Measurements from ENCODE around the gene PCGF3.

Gene PCGF3

DNA sequence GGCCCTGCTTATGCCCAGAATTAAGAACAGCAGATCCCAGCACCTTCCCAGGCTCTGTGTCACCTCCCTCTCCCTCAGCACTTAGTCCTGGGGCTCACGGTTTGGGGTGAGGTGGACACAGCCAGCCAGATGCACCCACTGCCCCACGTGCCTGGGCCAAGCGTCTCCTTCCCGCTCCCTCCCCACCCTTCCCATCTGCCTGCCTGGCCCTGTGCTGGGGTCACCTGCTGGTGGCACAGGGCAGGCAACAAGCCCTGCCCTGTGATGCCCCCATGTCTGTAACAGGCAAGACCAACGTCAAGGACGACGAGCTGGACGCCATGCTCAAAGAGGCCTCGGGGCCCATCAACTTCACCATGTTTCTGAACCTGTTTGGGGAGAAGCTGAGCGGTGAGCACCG lies 26.0 kb upstream of the PCGF3 start:
- H3K9me3 ChIP-seq (ENCODE audit: control insufficient read depth in 1 of 2, low read length in 2 of 2) = no peaks in the 10 kb centered on the region
- no peak overlapping the region for H3K4me3 ChIP-seq (ENCODE audit: low read depth in 1 of 2, low read length in 2 of 2)
- H3K27me3 ChIP-seq (ENCODE audit: low read depth, low read length) = no peaks in the 10 kb centered on the region
- no peak overlapping the region for H3K27ac ChIP-seq (ENCODE audit: low read length)
- H3K36me3 ChIP-seq (ENCODE audit: control insufficient read depth in 1 of 2, insufficient read depth in 2 of 2, low read length in 2 of 2) = no peaks in the 10 kb centered on the region
- H3K4me1 ChIP-seq (ENCODE audit: control insufficient read depth in 1 of 2, insufficient read depth in 2 of 2, low read length in 2 of 2) = peaks cover 6 to 30% of the 10 kb centered on the region in 2 donors

GRCh38 chr4:680091-680490 lies 25.5 kb upstream of the PCGF3 start:
- H3K36me3 ChIP-seq (ENCODE audit: control insufficient read depth in 1 of 2, insufficient read depth in 2 of 2, low read length in 2 of 2) = no peaks in the 10 kb centered on the region
- no peak overlapping the region for H3K27ac ChIP-seq (ENCODE audit: low read length)
- H3K4me3 ChIP-seq (ENCODE audit: low read depth in 1 of 2, low read length in 2 of 2) = peak overlapping the region in 1 of 2 donors; percentile 62
- no peaks in the 10 kb centered on the region for H3K27me3 ChIP-seq (ENCODE audit: low read depth, low read length)
- peaks cover 4 to 28% of the 10 kb centered on the region in 2 donors for H3K4me1 ChIP-seq (ENCODE audit: control insufficient read depth in 1 of 2, insufficient read depth in 2 of 2, low read length in 2 of 2)
- no peaks in the 10 kb centered on the region for H3K9me3 ChIP-seq (ENCODE audit: control insufficient read depth in 1 of 2, low read length in 2 of 2)

- peak overlapping the region in 1 of 2 donors; percentile 62 for H3K4me3 ChIP-seq (ENCODE audit: low read depth in 1 of 2, low read length in 2 of 2)
- H3K27ac ChIP-seq (ENCODE audit: low read length) = no peak overlapping the region
Observed at GRCh38 chr4:680551-680927, 25.1 kb upstream of the PCGF3 start.

DNA sequence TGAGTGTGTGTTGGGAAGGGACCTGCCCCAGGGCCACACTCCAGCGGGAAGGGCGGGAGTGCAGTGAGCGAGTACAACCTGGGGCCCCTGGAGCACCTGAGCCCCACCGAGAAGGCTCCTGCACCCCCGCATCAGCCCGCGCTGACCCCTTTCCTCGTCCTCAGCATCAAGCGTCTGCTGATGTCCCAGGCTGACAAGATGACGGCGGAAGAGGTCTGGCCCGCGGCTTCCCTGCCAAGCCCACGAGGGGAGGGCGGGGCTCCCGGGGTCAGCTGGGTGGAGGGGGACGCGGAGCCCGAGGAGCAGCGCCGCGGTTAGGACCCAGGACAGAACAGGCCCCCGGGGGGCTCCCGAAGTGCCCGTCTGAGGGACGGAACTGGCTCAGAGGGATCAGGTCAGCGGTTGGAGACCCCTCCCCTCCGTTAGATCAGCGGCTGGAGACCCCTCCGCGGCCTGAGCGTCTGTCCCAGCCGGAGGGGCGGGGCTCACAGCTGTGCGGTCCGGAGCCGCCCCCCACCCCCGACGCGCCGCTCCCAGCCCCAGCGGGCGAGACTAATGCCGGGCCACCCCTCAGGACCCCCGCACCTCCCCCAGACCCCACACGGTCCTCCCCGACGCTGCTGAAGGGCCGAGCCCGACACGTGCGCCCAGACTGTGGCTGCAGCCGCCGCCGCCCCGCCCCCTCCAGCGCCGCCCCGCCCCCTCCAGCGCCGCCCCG lies 24.5 kb upstream of the PCGF3 start:
- no peaks in the 10 kb centered on the region for H3K36me3 ChIP-seq (ENCODE audit: control insufficient read depth in 1 of 2, insufficient read depth in 2 of 2, low read length in 2 of 2)
- no peak overlapping the region for H3K27ac ChIP-seq (ENCODE audit: low read length)
- peaks cover 0 to 20% of the 10 kb centered on the region in 2 donors for H3K4me1 ChIP-seq (ENCODE audit: control insufficient read depth in 1 of 2, insufficient read depth in 2 of 2, low read length in 2 of 2)
- H3K9me3 ChIP-seq (ENCODE audit: control insufficient read depth in 1 of 2, low read length in 2 of 2) = no peaks in the 10 kb centered on the region
- H3K4me3 ChIP-seq (ENCODE audit: low read depth in 1 of 2, low read length in 2 of 2) = peak overlapping the region in 1 of 2 donors; percentile 62
- no peaks in the 10 kb centered on the region for H3K27me3 ChIP-seq (ENCODE audit: low read depth, low read length)

More at GRCh38 chr4:680551-680927, 25.1 kb upstream of the PCGF3 start:
- Histone ChIP-seq H3K36me3 (ENCODE audit: control insufficient read depth in 1 of 2, insufficient read depth in 2 of 2, low read length in 2 of 2) (no peaks in the 10 kb centered on the region), H3K27me3 (ENCODE audit: low read depth, low read length) (no peaks in the 10 kb centered on the region), H3K4me1 (ENCODE audit: control insufficient read depth in 1 of 2, insufficient read depth in 2 of 2, low read length in 2 of 2) (peaks cover 0 to 24% of the 10 kb centered on the region in 2 donors), H3K9me3 (ENCODE audit: control insufficient read depth in 1 of 2, low read length in 2 of 2) (no peaks in the 10 kb centered on the region)

GRCh38 chr4:681736-682451 lies 23.7 kb upstream of the PCGF3 start:
- Histone ChIP-seq H3K9me3 (ENCODE audit: control insufficient read depth in 1 of 2, low read length in 2 of 2) (no peaks in the 10 kb centered on the region), H3K27ac (ENCODE audit: low read length) (no peak overlapping the region), H3K4me1 (ENCODE audit: control insufficient read depth in 1 of 2, insufficient read depth in 2 of 2, low read length in 2 of 2) (peaks cover 0 to 22% of the 10 kb centered on the region in 2 donors), H3K36me3 (ENCODE audit: control insufficient read depth in 1 of 2, insufficient read depth in 2 of 2, low read length in 2 of 2) (no peaks in the 10 kb centered on the region), H3K27me3 (ENCODE audit: low read depth, low read length) (no peaks in the 10 kb centered on the region), H3K4me3 (ENCODE audit: low read depth in 1 of 2, low read length in 2 of 2) (no peak overlapping the region)

DNA sequence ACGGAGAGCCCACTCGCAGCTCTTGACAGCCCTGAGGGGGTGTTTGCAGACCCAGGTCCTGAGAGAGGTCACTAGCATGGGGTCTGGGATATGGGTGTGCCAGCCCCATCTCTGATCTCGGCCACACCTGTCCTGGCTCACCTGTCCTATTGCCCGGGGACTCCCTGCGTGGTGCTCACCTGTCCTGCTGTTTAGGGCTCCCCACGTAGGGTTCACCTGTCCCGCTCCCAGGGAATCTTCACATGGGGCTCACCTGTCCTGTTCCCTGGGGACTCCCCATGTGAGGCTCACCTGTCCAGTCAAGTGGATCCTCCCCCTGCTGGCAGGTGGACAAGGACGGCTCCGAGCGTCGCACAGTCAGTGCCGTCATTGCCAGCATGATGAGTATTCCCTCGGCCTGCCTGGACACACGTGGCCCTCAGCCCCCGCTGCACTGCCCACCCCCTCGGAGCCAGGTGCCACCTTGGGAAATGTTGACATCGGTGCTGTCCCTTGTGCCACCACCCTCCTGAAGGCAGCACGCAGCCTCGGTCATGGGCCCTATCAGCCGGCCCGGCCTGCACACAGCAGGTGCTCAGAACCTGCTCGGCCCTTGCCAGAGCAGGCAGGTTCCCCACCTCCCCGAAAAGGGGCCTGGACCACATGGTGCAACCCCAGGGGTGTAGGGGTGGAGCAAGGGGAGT lies 23.0 kb upstream of the PCGF3 start:
- H3K9me3 ChIP-seq (ENCODE audit: control insufficient read depth in 1 of 2, low read length in 2 of 2) = no peaks in the 10 kb centered on the region
- H3K4me1 ChIP-seq (ENCODE audit: control insufficient read depth in 1 of 2, insufficient read depth in 2 of 2, low read length in 2 of 2) = peaks cover 0 to 29% of the 10 kb centered on the region in 2 donors
- H3K36me3 ChIP-seq (ENCODE audit: control insufficient read depth in 1 of 2, insufficient read depth in 2 of 2, low read length in 2 of 2) = no peaks in the 10 kb centered on the region
- H3K27ac ChIP-seq (ENCODE audit: low read length) = no peak overlapping the region
- no peak overlapping the region for H3K4me3 ChIP-seq (ENCODE audit: low read depth in 1 of 2, low read length in 2 of 2)
- no peaks in the 10 kb centered on the region for H3K27me3 ChIP-seq (ENCODE audit: low read depth, low read length)

DNA sequence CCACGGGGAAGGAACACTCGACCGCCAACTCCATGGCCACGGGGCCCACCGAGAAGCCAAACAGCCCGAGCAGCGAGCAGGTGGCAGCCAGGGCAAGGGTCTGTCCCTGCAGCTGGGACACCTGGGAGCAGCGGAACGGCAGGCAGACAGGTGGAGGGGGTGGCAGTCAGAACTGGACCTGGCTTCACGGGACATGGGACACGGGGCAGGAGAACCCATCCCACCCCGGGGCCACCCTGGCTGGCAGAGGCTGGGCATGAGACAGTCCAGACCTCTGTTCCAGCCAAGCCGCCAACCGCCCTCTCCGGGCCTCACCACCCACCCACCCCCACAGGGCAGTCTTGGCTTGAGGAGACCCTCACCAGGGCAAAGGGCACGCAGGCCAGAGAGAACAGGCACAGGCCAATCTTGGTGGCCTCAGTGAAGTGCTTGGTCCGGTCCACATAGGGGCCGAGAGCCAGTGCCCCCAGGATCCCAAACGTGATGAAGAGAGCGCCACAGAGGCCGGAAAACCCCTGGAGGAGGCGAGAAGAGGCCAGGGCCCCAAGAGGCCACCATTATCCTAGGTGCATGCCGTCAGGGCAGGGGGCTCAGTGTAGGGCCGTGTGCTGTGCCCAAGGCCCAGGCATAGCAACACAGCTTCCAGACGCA lies 22.3 kb upstream of the PCGF3 start:
- Histone ChIP-seq H3K4me1 (ENCODE audit: control insufficient read depth in 1 of 2, insufficient read depth in 2 of 2, low read length in 2 of 2) (peaks cover 0 to 36% of the 10 kb centered on the region in 2 donors), H3K27ac (ENCODE audit: low read length) (no peak overlapping the region), H3K4me3 (ENCODE audit: low read depth in 1 of 2, low read length in 2 of 2) (no peak overlapping the region), H3K36me3 (ENCODE audit: control insufficient read depth in 1 of 2, insufficient read depth in 2 of 2, low read length in 2 of 2) (no peaks in the 10 kb centered on the region), H3K27me3 (ENCODE audit: low read depth, low read length) (no peaks in the 10 kb centered on the region), H3K9me3 (ENCODE audit: control insufficient read depth in 1 of 2, low read length in 2 of 2) (no peaks in the 10 kb centered on the region)

DNA sequence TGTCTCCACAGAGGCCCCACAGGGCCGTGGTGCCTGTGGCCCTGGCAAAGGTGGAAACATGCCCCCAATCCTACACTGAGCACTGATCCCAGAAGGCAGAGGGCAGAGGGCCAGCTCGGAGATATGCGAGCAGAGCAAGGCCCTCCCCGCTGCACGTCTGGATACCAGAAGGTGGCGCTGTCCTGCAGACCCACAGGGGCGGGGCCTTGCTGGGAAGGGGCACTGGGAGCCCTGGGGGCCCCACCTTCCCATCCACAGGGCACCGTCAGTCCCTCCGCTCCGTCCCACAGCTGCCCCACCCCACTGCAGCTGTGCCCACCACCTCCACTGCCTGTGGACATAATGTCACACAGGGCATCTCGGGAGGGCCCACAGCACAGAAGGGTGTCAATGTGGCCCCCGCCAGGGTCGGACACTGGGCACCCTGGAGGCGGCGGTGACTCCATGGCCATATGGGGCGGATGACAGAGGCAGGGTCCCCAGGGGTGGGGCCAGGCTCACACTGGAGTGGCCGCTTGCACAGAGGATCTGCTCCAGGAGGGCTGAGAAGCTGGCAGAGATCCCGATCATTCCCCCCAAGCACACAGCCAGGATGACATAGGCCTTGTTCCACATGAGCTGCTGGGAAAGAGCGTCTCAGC lies 21.5 kb upstream of the PCGF3 start:
- H3K9me3 ChIP-seq (ENCODE audit: control insufficient read depth in 1 of 2, low read length in 2 of 2) = no peaks in the 10 kb centered on the region
- peaks cover 0 to 40% of the 10 kb centered on the region in 2 donors for H3K4me1 ChIP-seq (ENCODE audit: control insufficient read depth in 1 of 2, insufficient read depth in 2 of 2, low read length in 2 of 2)
- no peaks in the 10 kb centered on the region for H3K27me3 ChIP-seq (ENCODE audit: low read depth, low read length)
- H3K36me3 ChIP-seq (ENCODE audit: control insufficient read depth in 1 of 2, insufficient read depth in 2 of 2, low read length in 2 of 2) = no peaks in the 10 kb centered on the region
- no peak overlapping the region for H3K27ac ChIP-seq (ENCODE audit: low read length)
- no peak overlapping the region for H3K4me3 ChIP-seq (ENCODE audit: low read depth in 1 of 2, low read length in 2 of 2)

DNA sequence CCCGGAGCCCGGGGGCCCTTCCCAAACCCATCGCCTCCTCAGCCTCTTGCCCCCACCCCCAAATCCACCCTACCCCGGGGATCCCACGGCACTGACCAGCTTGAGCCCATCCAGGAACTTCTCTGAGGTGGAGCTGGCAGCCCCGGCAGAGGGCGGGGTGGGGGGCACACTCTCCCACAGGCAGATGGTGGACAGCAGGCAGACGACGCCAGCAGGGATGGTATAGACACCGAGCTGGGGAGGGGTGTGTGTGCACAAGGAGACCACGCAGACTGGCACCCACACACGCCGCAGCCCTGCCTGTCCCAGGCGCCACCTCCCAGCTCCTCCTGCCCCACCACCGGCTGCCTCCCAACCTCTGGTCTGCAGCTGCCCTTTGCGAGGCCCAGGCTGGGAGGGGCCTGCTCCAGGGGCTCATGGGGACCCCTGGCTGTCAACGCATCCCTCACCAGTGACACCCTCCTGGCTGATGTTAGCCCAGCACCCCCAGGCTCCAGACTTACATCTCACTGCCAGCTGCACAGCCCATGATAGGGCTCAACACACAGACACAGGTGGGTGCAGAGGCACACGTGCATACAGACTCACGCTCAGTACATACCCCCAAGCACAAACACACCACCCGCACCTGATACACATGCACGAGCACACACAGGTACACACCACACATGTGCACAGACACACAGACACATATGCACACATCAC lies 20.9 kb upstream of the PCGF3 start:
- peaks cover 4 to 45% of the 10 kb centered on the region in 2 donors for H3K4me1 ChIP-seq (ENCODE audit: control insufficient read depth in 1 of 2, insufficient read depth in 2 of 2, low read length in 2 of 2)

DNA sequence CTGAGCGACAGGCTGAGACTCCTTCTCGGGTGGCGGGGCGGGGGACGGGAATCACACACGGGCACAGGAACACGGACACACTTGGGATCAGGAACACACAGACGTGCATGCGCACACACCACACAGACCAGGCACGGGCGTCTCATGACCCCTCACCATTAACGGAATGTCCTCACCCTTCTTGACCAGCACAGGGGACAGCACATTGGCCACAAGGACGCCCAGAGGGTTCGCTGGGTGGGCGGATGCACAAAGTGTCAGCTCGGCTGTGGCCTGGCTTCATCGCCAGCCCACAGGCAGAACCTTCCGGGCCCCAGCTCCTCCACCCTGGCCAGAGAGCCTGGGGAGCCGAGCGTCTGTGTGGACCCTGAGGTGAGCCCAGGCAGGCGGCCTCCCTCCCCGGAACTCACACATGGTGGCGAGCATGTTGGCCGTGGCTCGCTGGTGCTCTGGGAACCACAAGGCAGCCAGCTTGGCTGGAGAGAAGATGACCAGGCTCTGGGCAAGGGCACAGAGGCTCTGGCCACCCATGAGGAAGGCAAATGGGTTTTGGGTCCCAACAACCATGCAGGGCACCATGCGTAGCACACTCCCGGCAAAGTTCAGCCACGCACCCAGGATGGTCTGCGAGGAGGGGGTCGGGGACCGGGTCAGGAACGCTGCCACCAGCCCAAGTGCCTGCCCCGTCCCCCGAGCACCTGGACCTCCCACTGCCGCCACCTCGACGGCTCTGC lies 19.8 kb upstream of the PCGF3 start:
- no peak overlapping the region for H3K4me3 ChIP-seq (ENCODE audit: low read depth in 1 of 2, low read length in 2 of 2)
- H3K9me3 ChIP-seq (ENCODE audit: control insufficient read depth in 1 of 2, low read length in 2 of 2) = no peaks in the 10 kb centered on the region
- H3K36me3 ChIP-seq (ENCODE audit: control insufficient read depth in 1 of 2, insufficient read depth in 2 of 2, low read length in 2 of 2) = no peaks in the 10 kb centered on the region
- H3K27me3 ChIP-seq (ENCODE audit: low read depth, low read length) = no peaks in the 10 kb centered on the region
- peaks cover 8 to 41% of the 10 kb centered on the region in 2 donors for H3K4me1 ChIP-seq (ENCODE audit: control insufficient read depth in 1 of 2, insufficient read depth in 2 of 2, low read length in 2 of 2)
- no peak overlapping the region for H3K27ac ChIP-seq (ENCODE audit: low read length)

More for the DNA sequence above, 20.9 kb upstream of the PCGF3 start:
- H3K36me3 ChIP-seq (ENCODE audit: control insufficient read depth in 1 of 2, insufficient read depth in 2 of 2, low read length in 2 of 2) = no peaks in the 10 kb centered on the region
- H3K27ac ChIP-seq (ENCODE audit: low read length) = no peak overlapping the region
- H3K4me3 ChIP-seq (ENCODE audit: low read depth in 1 of 2, low read length in 2 of 2) = no peak overlapping the region
- H3K27me3 ChIP-seq (ENCODE audit: low read depth, low read length) = no peaks in the 10 kb centered on the region
- H3K9me3 ChIP-seq (ENCODE audit: control insufficient read depth in 1 of 2, low read length in 2 of 2) = no peaks in the 10 kb centered on the region

Measured in muscle layer of duodenum (tissue), 2 donors.